HG03571 (cell line): Measurements from ENCODE around the gene SLC6A9.

Experiments used
- ATAC-seq: cut with Tn5 transposase; IDR thresholded peaks from one replicate; pipeline ENCODE4 v1.9.1; 2021; ENCODE audit not compliant: unreplicated experiment

The SLC6A9 gene

DNA sequence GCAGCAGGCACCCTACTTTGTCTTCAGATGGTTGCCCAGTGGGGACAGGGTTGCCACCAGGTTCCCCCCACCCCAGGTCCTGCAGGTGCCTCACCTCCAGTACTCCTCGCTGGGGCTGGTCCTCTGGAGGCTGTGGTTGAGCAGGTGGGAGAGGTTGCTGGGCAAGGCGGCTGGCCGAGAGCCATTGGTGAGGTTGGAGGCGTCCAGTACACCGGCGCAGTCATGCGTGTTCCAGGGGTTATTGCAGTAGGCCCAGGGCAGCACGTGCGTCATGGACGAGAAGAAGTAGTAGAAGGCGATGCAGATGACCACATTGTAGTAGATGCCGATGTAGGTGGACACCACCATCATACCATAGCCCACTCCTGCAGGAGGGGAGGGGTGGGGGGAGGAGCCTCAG is 23.0 kb downstream of the SLC6A9 start:
- ATAC-seq, result no peak

DNA sequence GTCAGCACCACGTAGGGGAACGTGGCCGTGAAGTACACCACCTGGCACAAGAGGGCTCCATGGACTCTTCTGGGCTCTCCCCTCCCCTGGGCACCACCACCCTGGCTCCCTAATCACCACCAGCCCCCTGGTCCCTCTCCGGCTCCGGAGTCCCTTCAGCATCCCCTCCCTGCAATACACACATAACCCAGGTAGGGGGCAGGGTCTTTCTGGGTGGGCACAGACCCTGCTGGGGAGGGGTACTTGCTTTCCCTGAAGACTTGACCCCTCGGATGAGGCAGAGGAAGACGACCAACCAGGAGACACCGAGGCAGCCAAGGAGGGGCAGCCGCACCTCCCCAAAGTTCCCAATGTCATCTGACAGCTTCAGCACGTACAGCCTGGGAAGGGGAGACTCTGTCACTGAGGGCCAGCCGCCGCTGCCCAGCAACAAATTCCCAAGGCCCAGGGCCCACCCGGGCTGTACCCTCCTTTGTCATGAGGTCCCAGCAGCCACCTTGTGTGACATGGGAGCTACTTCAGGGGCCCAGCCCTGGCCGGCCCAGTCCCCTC is 28.6 kb downstream of the SLC6A9 start:
- ATAC-seq, result no peak

DNA sequence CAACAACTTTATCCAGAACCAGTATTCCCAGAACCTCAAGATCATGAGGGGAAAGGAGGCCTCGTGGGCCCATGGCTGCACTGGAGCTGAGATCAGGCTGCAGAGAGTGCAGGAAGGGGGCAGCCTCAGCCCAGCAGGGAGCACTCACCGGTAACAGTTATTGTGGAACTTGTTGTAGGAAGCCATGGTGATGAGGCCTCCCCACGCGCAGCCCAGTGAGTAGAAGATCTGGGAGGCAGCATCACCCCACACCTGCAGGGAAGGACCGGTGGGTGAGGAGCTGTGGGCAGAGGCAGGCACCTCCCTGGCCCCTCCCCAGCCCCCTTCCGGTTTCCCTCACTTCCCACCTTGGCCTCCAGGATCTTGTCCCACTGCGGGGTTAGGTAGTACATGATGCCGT is 29.1 kb downstream of the SLC6A9 start:
- no peak for ATAC-seq

DNA sequence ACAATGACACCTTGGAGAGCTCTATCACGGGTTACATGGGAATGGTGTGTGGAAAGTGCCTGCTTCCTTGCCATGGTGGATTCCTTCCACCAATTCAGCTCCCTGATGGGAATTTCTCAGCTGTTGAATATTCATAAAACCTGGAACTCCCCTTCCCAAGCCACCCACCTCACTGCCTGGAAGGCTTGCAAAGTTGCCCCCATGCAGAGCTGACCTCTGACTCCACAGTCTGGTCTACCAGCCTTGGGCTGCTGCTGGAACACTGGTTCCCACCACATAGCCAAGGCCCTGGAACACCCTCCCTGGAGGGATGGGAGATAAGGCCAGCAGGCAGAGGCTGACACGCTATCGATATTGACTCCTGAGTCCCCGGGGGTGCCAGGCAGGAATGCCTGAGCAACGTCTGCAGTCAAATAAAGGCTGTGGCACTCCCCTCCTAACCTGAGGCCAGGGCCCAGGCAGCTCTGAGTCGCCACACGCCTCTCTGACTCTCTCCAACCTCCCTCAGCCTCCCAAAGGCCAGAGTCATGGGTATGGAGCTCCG is 31.1 kb downstream of the SLC6A9 start:
- ATAC-seq, result no peak

DNA sequence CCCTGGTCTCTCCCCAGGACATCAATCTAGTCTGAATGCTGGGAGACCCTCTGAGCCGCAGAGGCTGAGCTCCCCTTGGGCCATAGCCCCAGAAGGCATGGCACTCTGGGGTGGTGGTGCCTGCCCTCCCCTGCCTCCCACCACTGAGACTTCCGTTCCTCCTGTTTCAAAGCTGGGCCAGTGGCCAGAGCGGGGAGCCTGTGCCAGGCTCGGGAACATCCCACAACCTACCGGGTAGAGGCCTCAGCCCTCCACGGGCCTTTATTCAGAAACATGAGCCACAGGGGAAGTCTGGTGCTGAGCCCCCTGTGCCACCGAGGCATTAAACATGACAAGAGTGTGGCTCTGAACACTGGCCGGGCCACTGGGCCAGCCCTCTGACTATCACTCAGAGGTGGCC is 31.8 kb downstream of the SLC6A9 start:
- ATAC-seq, result no peak

DNA sequence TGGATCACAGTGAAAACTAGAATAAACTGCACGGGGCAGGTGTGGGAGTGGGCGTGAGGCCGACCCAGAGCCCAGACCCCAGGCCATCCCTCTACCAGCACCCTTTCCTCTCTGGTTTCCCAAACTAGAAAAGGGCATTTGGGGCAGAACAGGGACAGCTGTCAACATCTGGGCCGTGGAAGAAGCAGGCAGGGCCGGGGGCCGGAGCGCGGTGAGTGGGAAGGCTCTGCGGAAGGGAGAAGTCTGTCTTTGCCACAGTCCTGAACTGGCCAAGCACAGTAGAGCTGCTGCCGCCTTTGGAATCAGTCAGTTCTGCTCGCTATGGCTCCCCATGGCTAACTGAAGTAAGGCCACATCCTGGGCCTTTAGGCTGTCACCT is 33.3 kb downstream of the SLC6A9 start:
- ATAC-seq, result no peak

DNA sequence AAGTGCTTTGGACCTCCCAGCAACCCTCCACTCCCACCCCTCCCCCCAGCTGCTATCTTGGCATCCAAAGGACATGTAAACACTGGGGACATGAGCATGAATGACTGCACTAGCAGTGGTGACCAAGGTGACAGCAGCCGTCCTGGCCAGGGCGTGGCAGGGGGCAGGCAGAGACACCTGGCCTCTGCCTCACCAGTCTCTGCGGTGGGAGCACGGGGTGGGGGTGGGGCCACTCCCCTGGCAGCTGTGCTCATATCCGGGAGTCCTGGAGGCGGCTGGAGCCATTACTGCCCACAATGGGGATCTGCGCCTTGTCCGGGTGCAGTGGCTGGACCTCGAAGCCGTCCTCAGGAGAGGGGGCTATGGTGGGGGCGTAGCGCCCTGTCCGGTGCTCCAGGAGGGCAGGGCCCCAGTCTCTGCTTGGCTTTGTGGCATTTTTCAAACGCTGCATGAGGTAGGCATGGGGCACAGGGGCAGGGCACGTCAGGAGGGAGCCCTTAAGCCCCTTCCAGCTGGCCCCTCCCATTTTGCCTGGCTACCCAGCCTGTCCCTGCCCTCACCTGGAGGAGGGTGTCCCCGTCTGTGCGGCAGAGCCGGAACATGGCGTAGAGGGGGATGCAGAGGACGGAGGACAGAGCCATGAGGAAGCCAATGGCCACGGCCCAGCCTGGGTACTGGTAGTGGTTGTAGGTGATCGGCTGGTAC is 33.8 kb downstream of the SLC6A9 start:
- ATAC-seq, result no peak

DNA sequence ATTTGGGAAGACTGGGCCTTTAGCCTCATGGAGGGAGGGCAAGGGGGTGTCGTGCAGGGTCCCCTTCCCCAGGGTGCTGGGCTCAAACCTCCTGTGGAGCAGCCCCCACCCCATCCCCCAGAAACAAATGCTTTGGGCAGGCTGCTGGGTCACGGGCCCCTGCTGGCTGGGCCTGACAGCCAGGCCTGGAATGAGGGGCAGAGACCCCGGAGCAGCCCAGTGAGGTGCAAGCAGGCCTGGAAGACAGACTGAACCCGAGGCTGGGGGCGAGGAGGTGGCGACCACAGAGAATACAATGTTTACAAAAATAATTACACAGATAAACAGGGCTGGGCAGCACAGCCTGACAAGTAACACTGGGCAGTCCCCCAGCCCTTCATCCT is 34.5 kb downstream of the SLC6A9 start:
- no peak for ATAC-seq

DNA sequence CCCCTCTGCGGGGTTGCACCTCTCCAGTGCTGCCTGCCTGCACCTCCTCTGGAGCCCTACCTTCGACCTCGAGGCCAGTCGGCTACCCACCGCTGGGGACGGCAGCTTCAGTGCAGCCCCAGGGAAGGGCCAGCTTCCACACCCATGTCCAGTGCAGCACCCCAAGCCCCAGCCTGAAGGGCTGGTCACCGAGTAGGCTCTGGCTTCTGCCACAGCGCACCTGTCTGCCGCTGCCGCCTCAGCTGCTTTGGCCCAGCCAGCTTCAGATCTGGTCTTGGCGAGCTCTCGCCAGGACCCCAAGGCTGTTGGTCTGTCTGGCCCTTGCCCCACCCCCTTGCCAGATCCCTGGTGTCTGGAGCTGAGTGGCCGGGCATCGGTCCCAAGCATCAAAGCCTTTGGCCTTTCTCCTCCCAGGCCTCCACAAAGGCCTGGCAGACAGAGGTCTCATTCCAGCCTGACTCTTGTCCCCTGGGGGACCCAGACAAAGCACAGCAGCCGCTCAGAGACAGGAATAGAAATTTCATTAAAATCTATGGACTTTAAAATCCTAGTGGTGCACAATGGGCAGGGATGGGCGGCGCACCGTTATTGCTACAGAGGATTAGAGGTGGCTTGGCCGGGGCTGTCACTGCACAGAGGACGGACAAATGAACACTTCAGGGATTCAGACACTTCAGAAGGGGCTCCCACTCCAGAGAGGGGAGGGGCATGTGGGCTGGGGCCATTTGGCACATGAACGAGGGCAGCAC is 35.1 kb downstream of the SLC6A9 start:
- no peak for ATAC-seq

DNA sequence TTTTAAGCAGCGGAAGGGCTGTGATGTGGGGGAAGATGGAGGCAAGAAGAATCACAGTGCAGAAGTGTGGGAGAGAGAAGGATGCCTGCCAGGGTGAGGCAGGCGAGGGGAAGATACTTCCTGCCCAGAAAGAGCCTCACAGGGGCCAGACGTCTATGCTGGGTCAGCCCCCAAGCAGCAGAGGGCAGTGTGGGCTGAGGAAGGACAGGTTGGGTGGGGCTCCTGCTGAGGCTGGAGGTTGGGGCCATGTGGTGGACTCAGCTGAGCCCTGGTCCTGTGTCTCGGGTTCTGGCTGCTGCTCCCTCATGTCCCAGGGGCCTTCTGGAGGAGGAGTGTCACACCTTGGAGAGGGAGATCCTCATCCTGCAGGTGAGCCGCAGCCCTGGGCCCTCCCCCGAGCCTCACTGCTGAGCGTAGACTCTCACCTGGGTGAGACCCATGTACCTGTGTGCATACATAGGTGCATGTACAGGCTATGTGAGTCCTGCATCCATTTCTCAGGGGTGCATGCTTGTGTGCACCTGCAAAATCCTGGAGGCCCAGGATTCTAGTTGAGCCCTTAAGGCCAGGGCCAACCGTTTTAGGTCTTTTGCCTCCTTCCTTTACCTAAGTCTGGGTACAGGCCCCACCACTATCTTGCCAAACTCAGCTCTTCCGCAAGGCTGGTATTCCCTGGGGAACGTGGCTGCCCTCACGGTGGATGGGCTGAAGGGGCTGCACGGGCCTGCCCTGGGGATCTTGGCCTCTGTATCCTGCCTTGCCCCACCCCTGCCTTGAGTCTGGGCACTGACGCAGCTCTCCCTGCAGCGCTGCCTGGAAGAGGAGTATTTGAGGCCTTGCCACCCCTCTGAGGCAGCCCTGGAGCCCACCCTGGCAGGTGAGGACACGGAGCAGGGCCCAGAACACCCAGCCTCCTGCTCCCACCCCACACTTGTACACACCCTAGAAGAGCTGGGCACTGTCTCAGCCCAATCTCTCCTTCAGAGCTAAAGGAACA is 36.2 kb downstream of the SLC6A9 start:
- ATAC-seq, result no peak

DNA sequence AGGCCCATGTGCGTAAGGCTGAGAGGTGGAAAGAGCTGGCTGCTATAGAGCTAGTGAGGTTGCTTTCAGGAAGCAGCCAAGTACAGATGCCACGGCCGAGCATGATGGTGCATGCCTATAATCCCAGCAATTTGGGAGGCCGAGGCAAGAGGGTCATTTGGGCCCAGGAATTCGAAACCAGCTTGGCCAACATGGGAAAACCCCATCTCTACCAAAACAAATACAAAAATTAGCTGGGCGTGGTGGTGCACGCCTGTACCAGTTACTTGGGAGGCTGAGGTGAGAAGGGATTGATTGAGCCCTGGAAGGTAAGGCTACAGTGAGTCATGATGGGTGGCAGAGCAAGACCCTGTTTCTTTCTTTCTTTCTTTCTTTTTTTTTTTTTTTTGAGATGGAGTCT is 37.2 kb downstream of the SLC6A9 start:
- no peak for ATAC-seq

DNA sequence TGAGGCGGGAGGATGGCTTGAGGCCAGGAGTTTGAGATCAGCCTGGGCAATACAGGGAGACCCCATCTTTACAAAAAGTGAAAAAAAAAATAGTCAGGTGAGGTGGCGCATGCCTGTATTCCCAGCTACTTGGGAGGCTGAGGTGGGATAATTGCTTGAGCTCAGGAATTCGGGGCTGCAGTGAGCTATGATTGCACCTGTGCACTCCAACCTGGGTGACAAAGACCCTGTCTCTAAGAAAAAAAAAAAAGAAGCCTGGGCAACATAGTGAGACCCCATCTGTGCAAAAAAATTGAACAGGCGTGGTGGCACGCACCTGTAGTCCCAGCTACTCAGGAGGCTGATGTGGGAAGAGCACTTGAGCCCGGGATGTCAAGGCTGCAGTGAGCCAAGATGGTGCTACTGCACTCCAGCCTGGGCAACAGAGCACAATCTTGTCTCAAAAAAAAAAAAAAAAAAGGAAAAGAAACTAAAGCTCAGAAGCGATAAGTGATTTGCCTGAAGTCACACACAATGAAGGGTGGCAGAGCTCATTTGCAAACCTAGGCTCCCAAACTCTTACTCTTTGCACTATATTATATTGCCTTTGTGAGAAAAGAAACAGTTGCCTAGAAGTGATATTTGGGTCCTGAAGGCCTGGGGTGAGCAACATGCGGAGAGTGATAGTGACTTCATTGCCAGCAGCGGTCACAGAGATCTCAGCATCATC is 37.9 kb downstream of the SLC6A9 start:
- ATAC-seq, result no peak

DNA sequence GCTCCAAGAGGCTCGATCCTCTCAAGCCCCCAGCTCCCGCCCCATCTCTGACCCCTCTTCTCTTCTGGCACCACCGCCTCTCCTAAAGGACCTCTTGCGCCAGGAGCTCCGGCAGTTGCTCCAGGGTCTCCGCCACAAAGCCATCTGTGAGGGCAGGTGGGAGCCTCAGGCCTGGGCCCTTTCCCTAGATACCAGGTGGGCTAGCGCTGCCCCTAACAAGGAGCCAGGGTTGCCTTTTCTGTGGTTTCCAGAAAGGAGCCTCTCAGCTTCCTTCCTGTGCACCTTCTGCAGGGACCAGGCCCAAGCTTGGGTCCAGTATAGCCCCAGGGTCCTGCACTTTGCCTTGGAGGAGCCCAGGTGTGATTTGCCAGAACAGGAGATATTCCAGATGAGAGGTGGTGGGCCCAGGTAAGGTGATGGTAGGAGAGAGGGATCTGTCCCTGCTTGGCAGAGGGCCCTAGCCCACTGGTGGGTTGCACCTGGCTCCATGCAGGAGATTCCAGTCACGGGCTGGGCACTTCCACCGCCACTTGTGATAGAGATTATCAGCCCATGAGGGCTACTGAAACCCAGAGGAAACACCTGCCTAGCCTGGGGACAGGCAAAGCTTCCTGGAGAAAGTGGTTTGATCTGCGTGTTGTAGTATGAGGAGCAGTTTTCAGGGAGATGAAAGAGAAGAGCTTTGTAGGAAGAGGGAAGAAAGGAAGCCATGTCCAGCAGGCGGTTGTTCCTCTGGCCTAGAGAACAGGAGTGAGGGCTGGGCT is 38.8 kb downstream of the SLC6A9 start:
- ATAC-seq, result no peak

DNA sequence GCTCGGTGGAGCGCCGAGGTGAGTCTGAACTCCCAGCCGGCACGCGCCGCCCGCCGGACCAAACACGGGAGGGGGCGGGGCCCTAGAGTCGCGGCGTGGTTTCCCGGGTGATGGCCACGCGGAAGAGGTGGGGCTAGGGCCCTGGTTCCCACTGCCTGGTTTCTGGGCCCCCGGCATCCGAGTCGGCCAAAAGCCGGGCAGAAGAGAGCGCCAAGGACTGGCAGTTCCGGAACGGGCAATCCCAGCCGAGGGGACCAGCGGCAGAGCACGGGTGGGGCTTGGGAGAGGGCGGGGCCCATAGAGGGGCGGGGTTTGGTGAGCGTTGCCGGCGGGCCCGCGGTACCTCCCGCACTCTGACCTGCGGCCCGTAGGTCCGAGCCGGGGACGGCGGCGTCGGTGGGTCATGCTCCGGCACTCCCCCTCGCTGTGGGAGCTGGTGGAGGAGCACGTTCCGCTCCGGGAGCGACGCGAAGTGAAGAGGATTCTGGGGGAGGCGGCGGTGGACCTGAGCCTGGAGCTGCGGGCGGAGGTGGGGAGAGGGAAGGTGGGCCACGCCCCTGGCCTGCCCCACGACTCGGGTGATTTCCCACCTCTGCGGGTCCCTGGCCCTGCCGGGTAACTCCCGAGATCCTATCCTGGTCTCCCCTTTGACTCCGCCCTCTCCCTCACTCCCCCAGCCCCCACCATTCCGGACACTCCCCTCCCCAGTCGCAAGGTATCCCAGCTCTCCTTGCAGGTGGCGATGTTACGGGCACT is 39.6 kb downstream of the SLC6A9 start, which contains the start of gene CCDC24:
Gene CCDC24 (plus strand): TSS at position 124 of the 756 bp plus-strand sequence. CDS start 280 bp downstream, at position 404.
- no peak for ATAC-seq

DNA sequence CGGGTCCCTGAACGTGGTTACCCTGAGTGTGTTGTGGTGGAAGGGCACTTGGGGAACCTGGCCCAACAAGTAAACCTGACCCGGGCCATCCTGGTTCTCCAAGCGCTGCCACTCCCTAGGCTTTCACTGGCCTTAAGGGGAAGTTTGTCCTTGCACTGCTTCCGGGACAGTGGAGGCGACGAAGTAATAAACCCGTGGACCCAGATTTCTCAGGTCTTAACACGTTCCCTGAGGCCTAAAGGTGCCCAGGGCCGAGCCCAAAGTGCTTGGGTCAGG is 40.1 kb downstream of the SLC6A9 start:
- no peak for ATAC-seq

DNA sequence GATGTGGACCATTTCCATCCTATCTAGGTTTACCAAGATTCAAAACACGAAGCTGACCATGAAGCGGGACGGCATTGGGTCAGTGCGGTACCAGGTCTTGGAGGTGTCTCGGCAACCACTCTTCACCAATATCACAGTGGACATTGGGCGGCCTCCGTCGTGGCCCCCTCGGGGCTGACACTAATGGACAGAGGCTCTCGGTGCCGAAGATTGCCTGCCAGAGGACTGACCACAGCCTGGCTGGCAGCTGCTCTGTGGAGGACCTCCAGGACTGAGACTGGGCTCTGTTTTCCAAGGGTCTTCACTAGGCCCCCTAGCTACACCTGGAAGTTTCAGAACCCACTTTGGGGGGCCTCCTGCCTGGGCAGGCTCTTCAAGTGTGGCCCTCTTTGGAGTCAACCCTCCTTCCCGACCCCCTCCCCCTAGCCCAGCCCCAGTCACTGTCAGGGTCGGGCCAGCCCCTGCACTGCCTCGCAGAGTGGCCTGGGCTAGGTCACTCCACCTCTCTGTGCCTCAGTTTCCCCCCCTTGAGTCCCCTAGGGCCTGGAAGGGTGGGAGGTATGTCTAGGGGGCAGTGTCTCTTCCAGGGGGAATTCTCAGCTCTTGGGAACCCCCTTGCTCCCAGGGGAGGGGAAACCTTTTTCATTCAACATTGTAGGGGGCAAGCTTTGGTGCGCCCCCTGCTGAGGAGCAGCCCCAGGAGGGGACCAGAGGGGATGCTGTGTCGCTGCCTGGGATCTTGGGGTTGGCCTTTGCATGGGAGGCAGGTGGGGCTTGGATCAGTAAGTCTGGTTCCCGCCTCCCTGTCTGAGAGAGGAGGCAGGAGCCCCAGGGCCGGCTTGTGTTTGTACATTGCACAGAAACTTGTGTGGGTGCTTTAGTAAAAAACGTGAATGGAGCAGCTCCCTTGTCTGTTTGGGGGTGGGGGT is 40.7 kb downstream of the SLC6A9 start:
- no peak for ATAC-seq

DNA sequence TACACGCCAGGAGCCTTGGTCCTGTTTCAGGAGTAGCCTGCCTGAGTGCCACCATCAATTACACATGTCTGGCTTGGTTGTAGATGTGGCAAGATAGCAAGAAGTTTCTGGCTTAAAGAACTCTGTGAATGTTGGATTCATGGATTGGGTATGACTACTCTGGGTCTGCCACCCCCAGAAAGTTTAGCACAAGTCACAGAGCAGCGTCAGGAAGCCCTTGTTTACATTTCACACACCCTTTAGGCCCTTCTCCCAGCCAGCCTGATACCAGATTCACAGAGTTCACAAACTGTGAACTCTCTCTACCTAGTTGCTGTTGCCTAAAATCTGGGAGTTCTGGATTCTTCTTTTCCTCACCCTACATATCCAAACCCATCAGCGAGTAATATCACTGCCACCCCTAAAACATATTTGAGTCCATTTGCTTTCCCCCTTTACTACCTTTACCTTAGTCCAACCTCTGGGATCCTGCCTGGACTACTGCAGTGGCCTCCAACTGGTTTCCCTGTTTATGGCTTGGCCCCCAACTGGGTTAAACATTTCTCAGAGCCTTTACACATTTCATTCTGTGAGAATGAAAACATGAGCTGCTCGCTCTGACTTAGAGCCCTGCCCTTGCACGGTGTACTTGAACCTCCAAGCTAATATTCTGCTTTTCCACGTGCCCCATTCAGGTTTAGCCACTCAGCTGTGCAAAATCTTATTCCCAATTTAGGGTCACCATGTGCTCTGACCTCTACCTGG is 43.9 kb downstream of the SLC6A9 start:
- no peak for ATAC-seq
